Activated T-helper 1 cell treated with Interleukin-2 at 50 U/mL for 16 hours (primary cell): ENCODE data around the gene TMCO2.
A peak's percentile ranks its signal among the peaks of the same experiment; 100 is the strongest.
"Not testable (repeated sequence)": the region's sequence is repeated elsewhere in the genome, so short reads cannot be mapped to it uniquely, and the experiment has no call there.

ENCODE experiments used
- DNase-seq: peaks from one replicate; pipeline ENCODE4 v3.0.0-alpha.2; 2020; ENCODE audit warnings: low read depth

TMCO2 gene

GRCh38 chr1:40247655-40248054 is at the start of gene TMCO2:
TMCO2 (plus strand) TSS chr1:40247937; CDS start chr1:40247994, 57 bp downstream.
- no peak for DNase-seq

- no peak for DNase-seq
Observed at GRCh38 chr1:40199126-40199525, 48.6 kb upstream of the TMCO2 start.

DNA sequence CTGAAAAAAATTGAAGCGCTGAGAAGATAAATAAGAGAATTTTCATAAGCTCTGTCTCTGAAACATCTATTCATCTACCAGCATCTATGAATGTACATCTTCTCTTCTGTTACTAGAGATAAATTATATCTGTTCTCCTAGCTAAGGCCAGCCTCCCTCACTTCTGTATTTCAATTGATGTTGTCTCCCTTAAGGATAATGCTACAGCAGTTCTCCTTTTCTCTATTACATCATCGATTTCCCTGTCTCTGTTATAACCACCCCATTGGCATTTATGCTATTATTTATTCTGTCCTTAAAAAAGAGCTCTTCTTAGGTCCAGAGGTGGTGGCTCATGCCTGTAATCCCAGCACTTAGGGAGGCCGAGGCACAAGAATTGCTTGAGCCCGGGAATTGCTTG is 42.9 kb upstream of the TMCO2 start:
- DNase-seq: no peak

DNA sequence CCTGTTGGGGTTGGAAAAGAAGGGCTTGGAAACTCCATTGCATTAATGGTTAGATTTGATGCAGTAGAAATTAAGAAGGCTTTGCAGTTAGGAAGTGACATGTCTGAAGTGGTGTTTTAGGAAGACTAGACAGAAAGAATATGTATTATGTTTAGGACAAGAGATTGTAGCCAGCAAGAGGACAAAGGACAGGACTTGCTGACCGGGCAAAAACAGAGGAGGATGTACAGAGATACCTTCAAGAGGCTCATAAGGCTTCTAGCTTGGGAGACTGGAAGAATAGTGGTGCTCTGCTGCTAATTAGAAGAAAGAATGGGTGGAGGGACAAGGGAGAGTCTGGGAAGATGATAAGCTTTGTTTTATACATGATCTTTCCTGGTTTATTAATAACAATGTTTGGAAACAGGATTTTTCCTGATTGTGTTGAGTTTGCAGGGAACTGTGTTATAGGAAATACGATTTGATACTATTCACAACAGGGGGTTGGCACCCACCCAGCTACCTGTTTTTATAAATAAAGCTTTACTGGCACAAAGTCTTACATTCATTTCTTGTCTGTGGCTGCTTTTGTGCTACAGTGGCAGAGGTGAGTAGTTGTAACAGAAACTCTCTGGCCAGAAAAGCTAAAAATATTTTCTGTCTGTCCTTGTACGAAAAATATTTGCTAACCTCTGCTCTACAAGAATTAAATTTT is 37.1 kb upstream of the TMCO2 start:
- no peak for DNase-seq

DNA sequence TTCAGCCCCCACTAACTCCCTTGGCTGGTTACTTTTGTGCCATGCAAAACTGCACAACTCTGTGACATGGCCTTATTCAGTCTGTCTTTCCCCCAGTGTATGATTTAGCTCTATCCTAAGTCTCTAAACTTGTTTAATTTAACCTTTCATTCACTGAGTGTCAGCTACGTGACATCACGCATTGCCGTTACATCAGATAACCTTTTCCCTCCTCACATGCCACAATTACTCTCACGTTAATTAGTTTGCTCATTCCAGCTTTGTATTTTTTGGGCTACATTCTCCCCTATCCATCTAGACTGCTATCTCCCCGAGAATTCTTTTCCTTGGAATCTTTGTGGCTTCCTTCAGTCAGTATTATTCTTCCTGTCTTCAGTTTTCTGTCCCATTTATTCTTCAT is 29.4 kb upstream of the TMCO2 start:
- no peak for DNase-seq

DNA sequence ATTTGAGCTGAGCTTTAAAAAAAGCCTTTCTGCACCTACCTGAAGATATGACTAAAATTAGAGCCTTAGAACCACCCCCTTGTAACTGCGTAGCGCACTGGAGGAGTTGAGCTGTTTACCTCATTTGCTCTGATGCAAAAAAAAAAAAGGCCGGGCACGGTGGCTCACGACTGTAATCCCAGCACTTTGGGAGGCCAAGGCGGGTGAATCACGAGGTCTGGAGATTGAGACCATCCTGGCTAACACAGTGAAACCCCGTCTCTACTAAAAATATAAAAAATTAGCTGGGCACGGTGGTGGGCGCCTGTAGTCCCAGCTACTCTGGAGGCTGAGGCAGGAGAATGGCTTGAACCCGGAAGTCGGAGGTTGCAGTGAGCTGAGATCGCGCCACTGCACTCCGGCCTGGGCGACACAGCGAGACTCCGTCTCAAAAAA is 26.2 kb upstream of the TMCO2 start:
- not testable (repeated sequence) for DNase-seq

GRCh38 chr1:40221977-40222772 is 25.6 kb upstream of the TMCO2 start:
- no peak for DNase-seq

DNA sequence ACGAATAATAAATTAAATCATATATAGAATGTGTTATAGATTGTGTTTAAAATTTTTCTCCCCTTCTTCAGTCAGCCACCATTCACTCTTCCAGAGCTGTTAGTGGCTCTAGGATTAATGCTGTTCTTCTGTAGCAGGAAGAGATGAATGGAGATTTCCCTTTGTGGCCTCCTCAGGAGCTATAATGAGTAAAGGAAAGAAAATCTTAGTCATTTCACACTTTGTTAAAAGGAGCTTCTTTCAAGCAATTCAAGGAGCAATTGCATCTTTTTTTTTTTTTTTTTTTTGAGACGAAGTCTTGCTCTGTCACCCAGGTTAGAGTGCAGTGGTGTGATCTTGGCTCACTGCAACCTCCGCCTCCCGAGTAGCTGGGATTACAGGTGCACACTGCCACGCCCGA is 23.7 kb upstream of the TMCO2 start:
- DNase-seq: no peak

DNA sequence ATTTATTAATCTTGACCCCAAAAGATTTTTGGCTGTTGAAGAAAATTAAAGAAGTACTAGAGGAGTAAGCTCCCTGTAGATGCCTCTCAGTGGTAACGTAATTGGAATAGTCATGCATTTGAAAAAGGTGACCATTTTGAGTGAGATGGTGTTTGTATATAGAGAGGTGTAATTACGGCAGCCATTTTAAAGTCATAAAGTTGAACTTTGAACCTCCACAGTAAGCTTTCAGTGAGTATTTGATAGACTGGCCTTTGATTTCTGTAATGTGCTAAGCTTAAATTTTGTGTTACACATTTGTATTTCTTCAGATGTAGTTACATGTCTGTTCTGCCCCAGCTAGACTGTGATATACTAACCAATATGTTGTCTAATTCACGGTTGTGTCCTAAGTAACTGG is 21.5 kb upstream of the TMCO2 start:
- no peak for DNase-seq

GRCh38 chr1:40232444-40232843 is 15.3 kb upstream of the TMCO2 start:
- DNase-seq: peak; percentile 4

DNA sequence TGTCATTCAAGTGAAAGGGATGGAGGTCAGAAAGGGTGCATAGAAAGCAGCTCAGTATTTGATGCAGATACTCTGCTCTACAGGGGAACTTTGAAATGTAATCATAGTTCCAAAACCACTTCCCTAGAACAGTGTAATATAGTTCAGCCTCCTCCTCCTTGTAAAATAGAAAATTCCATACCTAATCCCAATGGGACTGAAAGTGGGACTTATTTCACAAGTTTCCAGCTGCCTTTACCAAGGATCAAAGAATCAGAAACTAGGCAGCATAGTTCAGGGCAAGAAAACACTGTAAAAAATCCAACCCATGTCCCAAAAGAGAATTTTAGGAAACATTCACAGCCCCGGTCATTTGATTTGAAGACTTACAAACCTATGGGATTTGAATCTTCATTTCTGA is 8.1 kb upstream of the TMCO2 start:
- no peak for DNase-seq

GRCh38 chr1:40240390-40240789 is 7.3 kb upstream of the TMCO2 start:
- no peak for DNase-seq

DNA sequence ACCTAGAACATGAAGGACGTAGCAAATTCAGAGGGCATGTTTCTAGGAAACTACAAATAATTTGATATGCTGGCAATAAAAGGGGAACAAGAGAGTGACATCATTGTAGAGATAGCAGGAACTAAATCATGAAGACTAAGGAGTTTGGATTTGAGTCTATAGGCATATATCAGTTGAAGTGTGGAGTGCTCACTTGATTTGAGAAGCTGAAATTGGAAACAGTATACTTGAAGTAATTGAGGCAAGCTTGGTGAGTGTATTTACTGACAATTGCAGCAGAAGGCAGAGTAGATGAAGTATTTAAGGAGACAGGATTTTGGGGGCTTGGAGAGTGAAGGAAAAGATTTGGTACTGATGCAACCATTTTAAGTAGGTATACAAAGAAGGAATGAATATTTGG is 6.4 kb upstream of the TMCO2 start:
- DNase-seq: no peak

DNA sequence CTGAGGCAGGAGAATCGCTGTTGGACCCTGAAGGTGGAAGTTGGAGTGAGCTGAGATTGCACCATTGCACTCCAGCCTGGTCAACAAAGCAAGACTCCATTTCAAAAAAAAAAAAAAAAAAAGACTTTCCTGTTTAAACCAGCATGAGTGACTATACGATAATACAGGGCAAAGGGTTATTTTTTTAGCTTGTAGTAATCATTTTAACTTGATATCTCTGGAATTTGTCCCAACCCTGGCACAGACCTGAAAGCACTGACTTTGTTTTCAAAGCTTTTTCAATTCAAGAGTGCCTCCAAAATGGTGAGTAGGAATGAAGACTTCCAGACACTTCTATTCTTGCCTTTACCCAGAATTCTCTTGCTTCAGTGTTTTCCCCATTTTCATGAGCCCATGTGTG is 4.4 kb upstream of the TMCO2 start:
- DNase-seq: no peak

GRCh38 chr1:40244138-40244744 is 3.5 kb upstream of the TMCO2 start:
- no peak for DNase-seq

- DNase-seq: no peak
Observed at GRCh38 chr1:40245686-40246085, 2.1 kb upstream of the TMCO2 start.

DNA sequence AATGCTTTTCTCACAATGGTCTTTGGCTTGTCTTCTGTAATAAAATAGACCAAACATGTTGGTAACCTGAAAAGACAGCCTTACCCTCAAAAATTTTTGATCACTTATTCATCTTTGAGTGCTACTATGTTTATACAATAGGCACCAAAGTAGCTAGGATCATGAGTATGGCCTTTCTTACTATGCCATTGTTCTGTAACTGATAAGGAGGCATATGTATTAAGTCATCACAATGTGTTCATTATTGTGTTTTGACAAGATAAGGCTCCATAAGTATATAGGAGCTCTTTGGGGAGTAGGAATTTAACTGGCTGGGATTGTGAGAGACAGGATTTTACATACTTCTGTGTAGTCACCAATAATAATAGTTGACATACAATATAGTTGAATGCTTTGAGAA is 675 bp downstream of the TMCO2 start:
- DNase-seq: no peak

- DNase-seq: no peak
Observed at GRCh38 chr1:40251456-40251855, 3.7 kb downstream of the TMCO2 start.

DNA sequence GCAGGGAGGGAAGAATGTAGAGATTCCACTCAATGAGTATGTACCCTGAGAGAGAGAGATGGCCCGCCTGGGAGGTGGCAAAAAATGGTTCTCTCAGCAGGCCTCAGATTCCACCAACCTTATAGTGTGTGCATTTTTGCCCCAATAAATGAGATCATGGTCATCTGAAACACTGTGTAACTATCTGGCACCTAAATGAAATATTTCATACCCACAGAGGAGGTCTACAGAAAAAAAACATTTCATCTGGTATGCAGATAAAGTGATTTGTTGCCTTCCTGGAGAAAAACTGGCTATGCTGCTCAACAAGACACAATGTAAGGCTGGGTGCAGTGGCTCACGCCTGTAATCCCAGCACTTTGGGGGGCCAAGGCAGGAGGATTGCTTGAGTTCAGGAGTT is 4.9 kb downstream of the TMCO2 start:
- no peak for DNase-seq

DNA sequence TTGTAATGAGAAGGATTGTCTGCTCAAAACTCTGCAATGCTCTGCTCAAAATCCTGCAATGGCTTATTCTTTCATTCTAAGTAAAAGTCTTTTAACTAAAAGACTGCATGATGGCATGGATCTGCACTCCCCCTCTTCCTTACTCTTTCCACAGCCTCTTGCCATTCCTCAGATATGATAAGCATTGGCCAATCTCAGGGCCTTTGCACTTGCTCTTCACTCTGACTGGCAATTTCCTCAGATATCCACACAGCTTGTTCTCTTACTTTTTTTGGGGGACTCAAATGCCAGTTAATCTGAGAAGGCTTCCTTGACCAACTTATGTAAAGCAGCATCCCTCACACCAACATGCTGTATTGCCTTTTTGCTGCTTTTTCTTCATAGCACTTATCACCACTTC is 7.5 kb downstream of the TMCO2 start:
- DNase-seq: no peak

DNA sequence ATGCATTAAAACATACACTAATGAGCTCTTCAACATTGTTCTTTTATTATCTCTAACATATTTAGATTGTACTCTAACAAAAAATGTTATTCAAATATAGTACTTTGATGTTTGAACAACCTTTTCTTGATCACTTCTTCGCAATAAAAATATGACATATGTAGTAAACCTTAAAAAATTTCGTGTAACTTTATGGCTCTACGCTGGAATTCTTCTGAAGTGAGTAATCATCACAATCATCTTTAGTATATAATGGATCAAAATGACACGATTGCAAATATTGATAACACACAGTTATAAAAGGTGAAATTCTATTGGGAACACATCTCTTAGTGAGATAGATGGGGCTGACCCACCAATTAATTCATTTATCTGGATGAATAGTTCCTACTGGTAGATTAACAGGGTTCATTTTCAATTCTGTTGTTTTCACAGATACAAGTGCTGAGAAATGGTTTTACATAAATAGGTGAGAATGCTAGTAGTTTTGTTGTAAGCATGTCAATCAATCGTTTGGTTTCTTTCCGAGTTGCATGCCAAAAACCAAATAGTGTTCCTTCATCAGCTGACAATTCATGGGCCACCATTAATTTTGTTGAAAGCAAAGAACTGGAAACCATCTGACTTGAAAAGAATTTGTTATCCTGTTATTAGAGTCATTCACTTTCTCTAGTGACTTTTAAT is 8.8 kb downstream of the TMCO2 start:
- no peak for DNase-seq

DNA sequence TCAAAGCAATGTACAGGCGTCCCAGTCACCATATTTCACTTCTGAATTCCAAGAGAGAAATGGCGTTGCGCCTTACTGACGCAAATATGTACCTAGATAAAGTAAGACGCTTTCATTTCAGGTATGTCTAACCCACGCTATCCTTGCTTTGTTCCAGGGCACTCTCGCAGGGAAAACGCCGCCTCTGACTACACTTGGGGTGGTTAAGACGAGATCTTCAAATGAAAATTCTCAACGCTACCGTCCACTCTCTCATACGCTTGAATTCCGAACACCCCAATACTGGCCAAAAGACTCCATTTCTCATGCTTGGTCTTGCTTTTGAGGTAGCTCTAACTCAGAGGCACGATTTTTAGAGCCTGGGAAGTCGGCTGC is 9.6 kb downstream of the TMCO2 start:
- no peak for DNase-seq
